Bronchial epithelial cell (primary cell): ENCODE measurements around the gene RBM6. TPM values are rescaled to one million over a fixed set of nuclear protein-coding genes. Genes with fewer than 3 reads are reported as not detected.
"Not testable (repeated sequence)": the region's sequence is repeated elsewhere in the genome, so short reads cannot be mapped to it uniquely, and the experiment has no call there.

Experiments used
- DNase-seq: peaks from one replicate; pipeline ENCODE4 v3.0.0-alpha.2; 2010; ENCODE audit warnings: low read depth
- FAIRE-seq: peaks from 2 replicates; lab custom pipeline; 2011; peaks lifted over from hg19 to GRCh38; lab: Jason Lieb, UNC
- H3K27me3 ChIP-seq: 2 replicates; pipeline ENCODE4 v1.5.1; 2011; ENCODE audit warnings: low read length; ENCODE audit not compliant: control insufficient read depth, insufficient read depth
- H3K36me3 ChIP-seq: 2 replicates; pipeline ENCODE4 v1.5.1; 2011; ENCODE audit warnings: low read length; ENCODE audit not compliant: control insufficient read depth, insufficient read depth
- H3K4me3 ChIP-seq: 2 replicates; pipeline ENCODE4 v1.5.1; 2011; ENCODE audit warnings: mild to moderate bottlenecking, low read depth, low read length, control low read depth
- CTCF ChIP-seq: IDR thresholded peaks from 2 replicates; pipeline ENCODE4 v1.5.1; 2011; ENCODE audit warnings: mild to moderate bottlenecking, moderate library complexity, low read length, control low read depth, inconsistent platforms; ENCODE audit not compliant: insufficient read depth, severe bottlenecking
- total RNA-seq: library from RNA; depleted of rRNA; stranded (reverse); fragments of >200 nt; gene quantifications from 2 replicates; pipeline ENCODE4 v1.2.1, GENCODE V29; 2014

RBM6 gene
- total RNA-seq, 1 donor from 2014 or later = 35.5 TPM

DNA sequence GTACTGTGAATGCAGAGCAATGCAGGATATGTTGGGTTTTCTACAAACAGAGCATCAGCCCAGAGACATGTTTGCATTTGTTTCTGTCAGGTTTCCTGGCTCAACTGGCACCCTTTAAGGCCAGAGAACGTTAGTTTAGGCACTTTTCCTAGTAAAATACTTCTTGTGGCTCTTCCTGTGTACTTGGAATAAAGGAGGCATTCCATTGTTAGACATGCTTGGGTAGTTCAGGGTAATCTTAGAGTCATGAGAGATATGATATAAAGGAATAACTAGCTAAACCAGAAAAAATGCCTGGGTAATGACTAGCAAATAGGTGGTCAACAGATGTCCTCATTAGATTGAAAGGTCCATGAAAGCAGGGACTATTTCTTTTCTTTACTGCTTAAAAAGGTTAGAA is 88.4 kb downstream of the RBM6 start:
- no peak for TF ChIP-seq CTCF
- no peaks in the 10 kb centered on the region for H3K27me3 ChIP-seq
- H3K4me3 ChIP-seq = no peak overlapping the region
- no peak for DNase-seq
- no peaks in the 10 kb centered on the region for H3K36me3 ChIP-seq
- FAIRE-seq = no peak

DNA sequence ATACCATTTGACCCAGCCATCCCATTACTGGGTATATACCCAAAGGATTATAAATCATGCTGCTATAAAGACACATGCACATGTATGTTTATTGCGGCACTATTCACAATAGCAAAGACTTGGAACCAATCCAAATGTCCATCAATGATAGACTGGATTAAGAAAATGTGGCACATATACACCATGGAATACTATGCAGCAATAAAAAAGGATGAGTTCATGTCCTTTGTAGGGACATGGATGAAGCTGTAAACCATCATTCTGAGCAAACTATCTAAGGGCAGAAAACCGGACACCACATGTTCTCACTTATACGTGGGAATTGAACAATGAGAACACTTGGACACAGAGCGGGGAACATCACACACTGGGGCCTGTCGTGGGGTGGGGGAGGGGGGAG is 91.3 kb downstream of the RBM6 start:
- FAIRE-seq, H3K36me3 ChIP-seq, H3K27me3 ChIP-seq, H3K4me3 ChIP-seq, DNase-seq: not testable (repeated sequence)

- TF ChIP-seq CTCF = no peak
- H3K36me3 ChIP-seq = no peaks in the 10 kb centered on the region
- H3K27me3 ChIP-seq = no peaks in the 10 kb centered on the region
- no peak for FAIRE-seq
- no peak for DNase-seq
- no peak overlapping the region for H3K4me3 ChIP-seq
These were observed 105.0 kb downstream of the RBM6 start for GRCh38 chr3:50044976-50045375.

- DNase-seq (no peak), FAIRE-seq (no peak)
- no peak overlapping the region for H3K4me3 ChIP-seq
- H3K36me3 ChIP-seq = no peaks in the 10 kb centered on the region
- no peak for TF ChIP-seq CTCF
- H3K27me3 ChIP-seq = no peaks in the 10 kb centered on the region
These were observed 107.5 kb downstream of the RBM6 start for GRCh38 chr3:50047426-50047825.

DNA sequence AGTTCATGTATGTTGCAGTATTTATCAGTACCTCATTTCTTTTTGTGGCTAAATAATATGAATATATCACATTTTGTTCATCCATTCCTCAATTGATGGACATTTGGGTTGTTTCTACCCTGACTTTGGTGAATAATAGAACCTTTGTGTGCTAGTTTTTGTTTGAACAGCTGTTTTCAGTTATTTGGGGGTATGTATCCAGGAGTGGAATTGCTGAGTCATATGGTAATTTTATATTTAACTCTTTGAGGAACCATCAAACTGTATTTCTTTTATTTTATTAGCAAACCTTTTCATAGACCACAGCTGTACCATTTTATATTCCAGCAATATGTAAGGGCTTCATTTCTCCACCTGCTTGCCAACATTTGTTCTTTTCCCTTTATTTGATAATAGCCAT is 110.4 kb downstream of the RBM6 start:
- no peak for FAIRE-seq
- peaks cover 2% of the 10 kb centered on the region for H3K36me3 ChIP-seq
- H3K4me3 ChIP-seq = no peak overlapping the region
- no peak for TF ChIP-seq CTCF
- no peak for DNase-seq
- no peaks in the 10 kb centered on the region for H3K27me3 ChIP-seq

- no peaks in the 10 kb centered on the region for H3K27me3 ChIP-seq
- no peak for DNase-seq
- TF ChIP-seq CTCF = no peak
- H3K4me3 ChIP-seq = no peak overlapping the region
- no peak for FAIRE-seq
- H3K36me3 ChIP-seq = peaks cover 15% of the 10 kb centered on the region
These were observed 117.8 kb downstream of the RBM6 start for GRCh38 chr3:50057756-50058155.
